SJSA1 (cell line): ENCODE data around the gene GNAL. TPM values are rescaled to one million over a fixed set of nuclear protein-coding genes. Genes with fewer than 3 reads are reported as not detected.

ENCODE experiments used
- DNase-seq, 2 experiments: peaks; one replicate each; pipeline ENCODE4 v3.0.0-alpha.2; 2015 to 2020; ENCODE audit warnings: low spot score in 2 of 2, low read depth in 1 of 2
- H3K27ac ChIP-seq: fragments of 250-450 bp; sonication (Bioruptor Pico); 2 replicates; pipeline ENCODE4 v1.5.1; 2020; ENCODE audit warnings: mild to moderate bottlenecking, moderate library complexity
- H3K27me3 ChIP-seq: fragments of 250-450 bp; sonication (Bioruptor Pico); replicated peaks from 2 replicates; pipeline ENCODE4 v1.5.1; 2020; ENCODE audit warnings: mild to moderate bottlenecking, moderate library complexity
- H3K36me3 ChIP-seq: fragments of 250-450 bp; sonication (Bioruptor Pico); 2 replicates; pipeline ENCODE4 v1.5.1; 2020; ENCODE audit warnings: mild to moderate bottlenecking
- H3K4me1 ChIP-seq: fragments of 250-450 bp; sonication (Bioruptor Pico); replicated peaks from 2 replicates; pipeline ENCODE4 v1.6.1; 2021; ENCODE audit warnings: mild to moderate bottlenecking
- H3K4me3 ChIP-seq: fragments of 250-450 bp; sonication (Bioruptor Pico); 2 replicates; pipeline ENCODE4 v1.5.1; 2020; ENCODE audit warnings: mild to moderate bottlenecking
- H3K9me3 ChIP-seq: fragments of 250-450 bp; sonication (Bioruptor Pico); replicated peaks from 2 replicates; pipeline ENCODE4 v1.5.1; 2020; ENCODE audit warnings: mild to moderate bottlenecking
- total RNA-seq: library from RNA; depleted of rRNA; stranded (reverse); fragments of >200 nt; shearing (Covaris generic); gene quantifications from 2 replicates; pipeline ENCODE4 v1.2.3, GENCODE V29; 2014

The GNAL gene
- total RNA-seq, 1 experiment from 2014 or later, result 1.9 TPM

- Histone ChIP-seq H3K27ac (no peak overlapping the region), H3K4me3 (no peak overlapping the region)
Measured at GRCh38 chr18:11800566-11801334, 111.7 kb downstream of the GNAL start.

GRCh38 chr18:11801573-11801972 is 112.5 kb downstream of the GNAL start:
- peaks cover 16% of the 10 kb centered on the region for H3K4me1 ChIP-seq
- no peak for DNase-seq
- H3K27me3 ChIP-seq, result no peaks in the 10 kb centered on the region
- no peaks in the 10 kb centered on the region for H3K9me3 ChIP-seq
- H3K36me3 ChIP-seq, result no peaks in the 10 kb centered on the region
- no peak overlapping the region for H3K27ac ChIP-seq
- H3K4me3 ChIP-seq, result no peak overlapping the region

More at GRCh38 chr18:11800566-11801334, 111.7 kb downstream of the GNAL start:
- DNase-seq, result no peak
- H3K27me3 ChIP-seq, result no peaks in the 10 kb centered on the region
- no peaks in the 10 kb centered on the region for H3K36me3 ChIP-seq
- H3K9me3 ChIP-seq, result no peaks in the 10 kb centered on the region
- H3K4me1 ChIP-seq, result peaks cover 14% of the 10 kb centered on the region

DNA sequence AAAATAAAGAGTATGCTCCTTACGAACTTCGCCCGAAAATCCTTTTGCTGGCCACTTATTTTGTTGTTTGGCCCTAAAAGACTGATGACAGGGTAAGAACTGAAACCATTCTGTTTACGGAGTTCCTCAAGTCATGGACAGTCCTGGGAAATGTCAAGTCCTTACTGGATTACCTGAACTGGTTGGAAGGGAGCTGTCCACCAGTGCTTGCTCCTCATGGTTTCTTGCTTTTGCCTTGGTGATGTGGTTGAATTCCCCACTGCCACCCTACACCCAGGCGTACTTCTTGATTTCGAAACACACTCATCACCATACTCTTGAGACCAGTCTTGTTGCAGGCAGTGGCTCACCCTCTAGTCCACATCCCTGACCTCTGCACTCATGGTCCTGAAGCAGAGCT is 113.1 kb downstream of the GNAL start:
- Histone ChIP-seq H3K4me3 (no peak overlapping the region), H3K27me3 (no peaks in the 10 kb centered on the region), H3K4me1 (peaks cover 22% of the 10 kb centered on the region), H3K27ac (no peak overlapping the region), H3K36me3 (no peaks in the 10 kb centered on the region), H3K9me3 (no peaks in the 10 kb centered on the region)
- no peak for DNase-seq

DNA sequence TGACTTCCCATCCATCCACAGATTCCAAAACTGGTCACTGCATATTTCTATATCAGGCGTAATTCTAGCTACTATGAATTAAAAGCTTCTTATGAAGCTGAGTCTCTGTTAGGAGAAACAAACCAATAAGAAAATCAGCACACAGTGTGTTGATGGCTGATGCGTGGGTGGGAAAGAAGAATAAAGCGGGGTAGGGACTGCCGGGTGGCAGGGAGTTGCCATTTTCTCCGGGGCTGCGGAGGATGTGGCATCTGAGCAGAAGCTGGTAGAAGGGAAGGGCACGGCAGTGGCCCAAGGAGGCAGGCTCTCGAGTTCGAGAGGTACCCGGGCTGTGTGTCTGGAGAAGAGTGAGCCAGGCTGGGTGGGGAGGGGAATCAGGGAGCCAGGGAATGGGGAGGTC is 113.5 kb downstream of the GNAL start:
- DNase-seq, result no peak
- peaks cover 26% of the 10 kb centered on the region for H3K4me1 ChIP-seq
- H3K4me3 ChIP-seq, result no peak overlapping the region
- H3K9me3 ChIP-seq, result no peaks in the 10 kb centered on the region
- no peak overlapping the region for H3K27ac ChIP-seq
- H3K27me3 ChIP-seq, result no peaks in the 10 kb centered on the region
- H3K36me3 ChIP-seq, result no peaks in the 10 kb centered on the region

DNA sequence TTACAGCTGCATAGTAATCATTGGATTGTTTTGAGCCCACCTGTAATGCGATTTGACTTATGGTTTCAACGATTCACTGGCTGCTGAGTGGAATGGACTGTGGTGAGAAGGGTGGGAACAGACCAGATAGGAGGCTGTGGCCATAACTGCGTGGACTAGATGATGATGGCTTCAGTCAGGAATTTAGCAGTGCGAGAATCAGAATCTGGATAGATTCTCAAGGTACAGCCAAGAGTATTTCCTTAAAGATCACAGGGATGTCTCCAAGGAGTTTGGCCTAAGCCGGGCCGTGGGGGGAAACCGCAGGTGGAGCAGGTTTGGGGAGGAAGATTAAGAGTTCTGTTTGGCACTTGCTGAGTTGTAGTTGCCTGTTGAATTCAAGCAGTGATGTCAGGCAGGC is 118.2 kb downstream of the GNAL start:
- H3K4me1 ChIP-seq, result peaks cover 38% of the 10 kb centered on the region
- no peaks in the 10 kb centered on the region for H3K27me3 ChIP-seq
- H3K27ac ChIP-seq, result peak overlapping the region; percentile 82
- no peaks in the 10 kb centered on the region for H3K36me3 ChIP-seq
- H3K4me3 ChIP-seq, result no peak overlapping the region
- no peaks in the 10 kb centered on the region for H3K9me3 ChIP-seq
- DNase-seq, result peak in 1 of 2 experiments; percentile 30

DNA sequence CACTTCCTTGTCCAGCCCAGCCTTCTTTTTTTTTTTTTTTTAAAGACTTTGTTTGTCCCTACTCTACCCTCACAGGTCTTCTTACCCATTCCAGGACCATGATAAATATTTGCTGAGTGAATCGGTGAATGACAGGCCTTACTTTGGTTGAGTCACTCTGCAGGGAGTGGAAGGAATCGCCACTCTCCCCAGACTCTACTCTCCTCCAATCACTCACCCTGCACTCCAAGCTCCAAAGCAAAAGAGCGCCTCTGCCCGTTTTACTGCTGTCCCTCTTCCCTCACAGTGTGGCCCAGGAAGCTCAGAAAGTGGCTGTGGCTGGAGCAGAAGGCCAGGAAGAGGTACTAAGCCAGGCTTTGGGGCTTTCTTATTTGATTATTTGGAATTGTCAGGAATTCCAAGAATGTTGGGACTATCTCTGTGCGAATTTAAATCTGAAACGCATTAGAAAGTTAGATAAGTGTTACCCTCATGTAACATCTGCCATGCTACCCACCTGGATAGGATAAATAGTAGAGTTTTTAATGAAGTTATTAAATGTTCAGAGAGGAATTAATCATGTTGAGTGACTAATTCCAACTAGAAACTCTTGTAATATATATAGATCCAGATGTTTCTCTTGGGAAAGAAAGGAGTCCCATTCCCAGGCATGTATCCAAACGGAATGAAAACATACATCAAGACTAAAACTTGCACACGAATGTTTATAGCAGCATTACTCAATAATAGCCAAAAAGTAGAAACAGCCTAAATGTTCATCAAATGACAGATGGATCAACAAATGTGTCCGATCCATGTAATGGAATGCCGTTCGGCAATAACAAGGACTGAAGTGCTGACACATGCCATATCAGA is 119.2 kb downstream of the GNAL start:
- DNase-seq, result peak; percentile 87 to 88
- H3K27me3 ChIP-seq, result no peaks in the 10 kb centered on the region
- peaks cover 38% of the 10 kb centered on the region for H3K4me1 ChIP-seq
- H3K36me3 ChIP-seq, result no peaks in the 10 kb centered on the region
- peak overlapping the region; percentile 82 for H3K27ac ChIP-seq
- no peak overlapping the region for H3K4me3 ChIP-seq
- H3K9me3 ChIP-seq, result no peaks in the 10 kb centered on the region

DNA sequence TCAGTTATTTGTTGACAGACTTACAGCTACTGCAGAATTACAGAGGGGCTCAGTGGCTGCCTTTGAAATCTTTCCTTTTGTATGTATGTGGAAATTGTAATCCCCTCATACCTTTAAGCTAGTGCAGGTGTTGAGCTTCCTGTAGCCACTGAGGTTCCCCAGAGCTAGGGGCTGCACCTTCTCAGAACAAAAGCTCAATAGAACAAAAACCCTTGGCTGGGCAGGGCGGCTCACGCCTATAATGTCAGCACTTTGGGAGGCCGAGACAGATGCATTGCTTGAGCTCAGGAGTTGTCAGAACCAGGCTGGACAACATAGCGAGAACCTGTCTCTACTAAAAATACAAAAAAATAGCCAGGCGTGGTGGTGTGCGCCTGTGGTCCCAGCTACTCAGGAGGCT is 120.8 kb downstream of the GNAL start:
- no peaks in the 10 kb centered on the region for H3K9me3 ChIP-seq
- no peaks in the 10 kb centered on the region for H3K36me3 ChIP-seq
- no peak overlapping the region for H3K4me3 ChIP-seq
- no peak overlapping the region for H3K27ac ChIP-seq
- H3K4me1 ChIP-seq, result peaks cover 38% of the 10 kb centered on the region
- DNase-seq, result no peak
- H3K27me3 ChIP-seq, result no peaks in the 10 kb centered on the region

- H3K9me3 ChIP-seq, result no peaks in the 10 kb centered on the region
- no peaks in the 10 kb centered on the region for H3K27me3 ChIP-seq
- H3K4me1 ChIP-seq, result peaks cover 37% of the 10 kb centered on the region
- no peak for DNase-seq
- no peaks in the 10 kb centered on the region for H3K36me3 ChIP-seq
- no peak overlapping the region for H3K27ac ChIP-seq
- H3K4me3 ChIP-seq, result no peak overlapping the region
Measured at GRCh38 chr18:11810379-11810778, 121.3 kb downstream of the GNAL start.

- H3K27ac ChIP-seq, result no peak overlapping the region
Measured at GRCh38 chr18:11811009-11811408, 121.9 kb downstream of the GNAL start.

DNA sequence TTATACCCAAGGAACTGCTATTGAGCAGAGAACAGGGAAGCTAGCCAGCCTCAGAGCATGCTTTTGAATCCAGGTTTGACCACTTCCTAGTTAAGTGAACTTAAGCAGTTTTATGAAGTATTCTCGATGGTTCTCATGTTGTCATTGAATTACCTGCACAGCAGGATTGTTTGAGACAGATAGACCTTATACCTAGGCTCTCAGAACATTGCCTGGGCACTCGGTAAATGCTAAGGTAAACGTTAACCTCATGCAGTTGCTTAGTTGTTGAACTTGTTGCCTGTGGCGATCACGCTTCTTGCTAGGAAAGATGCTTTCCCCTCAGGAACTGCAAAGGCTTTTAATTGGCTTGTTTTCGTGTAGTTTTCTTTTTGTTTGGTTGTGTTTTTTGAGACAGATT is 128.2 kb downstream of the GNAL start:
- Histone ChIP-seq H3K36me3 (no peaks in the 10 kb centered on the region), H3K4me1 (no peaks in the 10 kb centered on the region), H3K27ac (no peak overlapping the region), H3K4me3 (no peak overlapping the region), H3K27me3 (no peaks in the 10 kb centered on the region), H3K9me3 (no peaks in the 10 kb centered on the region)
- DNase-seq, result no peak

More at GRCh38 chr18:11811009-11811408, 121.9 kb downstream of the GNAL start:
- Histone ChIP-seq H3K4me3 (no peak overlapping the region), H3K4me1 (peaks cover 30% of the 10 kb centered on the region), H3K9me3 (no peaks in the 10 kb centered on the region), H3K27me3 (no peaks in the 10 kb centered on the region), H3K36me3 (no peaks in the 10 kb centered on the region)
- DNase-seq, result no peak

DNA sequence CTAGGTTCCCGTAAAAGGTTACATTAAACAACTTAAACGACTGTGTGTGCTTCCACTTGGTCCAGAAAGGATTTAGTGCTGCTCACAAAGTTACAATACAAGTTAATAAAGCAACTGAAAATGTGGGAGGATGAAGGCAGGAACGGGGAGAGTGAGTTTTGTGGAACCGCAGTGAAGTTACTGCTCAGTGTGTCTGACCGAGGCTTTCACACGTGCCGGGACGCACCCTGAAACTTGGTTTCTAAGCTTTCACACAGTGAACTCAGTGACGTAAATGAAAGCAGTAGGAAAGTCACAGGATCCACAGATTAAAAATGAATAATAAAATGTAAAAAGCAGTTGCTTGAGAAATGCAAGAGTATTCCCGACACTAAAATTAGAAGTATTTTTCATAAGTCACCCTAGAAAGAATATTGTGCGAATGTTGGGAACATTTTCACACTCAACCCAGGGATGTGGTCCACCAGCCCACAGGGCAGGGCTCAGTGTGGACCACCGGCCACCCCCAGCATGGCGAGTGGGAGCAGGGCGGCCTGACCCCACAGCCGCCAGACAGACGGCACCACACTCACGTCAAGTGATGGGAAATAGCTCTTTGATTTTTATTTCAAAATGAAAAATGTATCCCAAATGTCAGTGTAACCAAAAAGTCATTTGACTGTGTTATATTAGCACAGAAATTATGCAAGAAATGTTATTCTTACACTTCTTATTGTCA is 129.6 kb downstream of the GNAL start:
- DNase-seq, result no peak
- no peaks in the 10 kb centered on the region for H3K4me1 ChIP-seq
- H3K27me3 ChIP-seq, result no peaks in the 10 kb centered on the region
- H3K36me3 ChIP-seq, result no peaks in the 10 kb centered on the region
- H3K27ac ChIP-seq, result no peak overlapping the region
- H3K4me3 ChIP-seq, result no peak overlapping the region
- H3K9me3 ChIP-seq, result no peaks in the 10 kb centered on the region

- H3K27me3 ChIP-seq, result no peaks in the 10 kb centered on the region
- no peaks in the 10 kb centered on the region for H3K9me3 ChIP-seq
- no peak for DNase-seq
- no peaks in the 10 kb centered on the region for H3K4me1 ChIP-seq
- H3K27ac ChIP-seq, result no peak overlapping the region
- H3K36me3 ChIP-seq, result no peaks in the 10 kb centered on the region
- no peak overlapping the region for H3K4me3 ChIP-seq
Measured at GRCh38 chr18:11819938-11820337, 130.9 kb downstream of the GNAL start.

DNA sequence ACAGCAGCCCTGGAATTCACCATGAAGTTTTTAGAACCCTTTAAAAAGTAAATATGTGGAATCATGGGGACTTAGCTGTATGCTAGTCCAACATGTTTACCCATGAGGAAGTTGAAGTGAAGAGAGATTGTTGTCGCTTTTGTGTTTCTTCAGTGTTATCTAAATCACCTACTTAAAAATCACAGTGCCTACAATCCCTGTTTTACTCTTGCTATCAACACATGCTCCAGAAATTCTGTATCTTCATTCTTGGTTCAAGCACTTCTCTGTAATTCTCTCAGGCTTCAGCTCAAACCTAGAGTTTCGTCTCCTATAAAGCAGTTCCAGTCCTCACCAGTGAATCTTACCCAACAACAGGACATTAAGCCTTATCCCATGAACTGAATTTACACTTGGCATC is 131.6 kb downstream of the GNAL start:
- no peaks in the 10 kb centered on the region for H3K36me3 ChIP-seq
- DNase-seq, result no peak
- H3K4me1 ChIP-seq, result no peaks in the 10 kb centered on the region
- H3K4me3 ChIP-seq, result no peak overlapping the region
- H3K27ac ChIP-seq, result no peak overlapping the region
- H3K9me3 ChIP-seq, result no peaks in the 10 kb centered on the region
- H3K27me3 ChIP-seq, result no peaks in the 10 kb centered on the region

DNA sequence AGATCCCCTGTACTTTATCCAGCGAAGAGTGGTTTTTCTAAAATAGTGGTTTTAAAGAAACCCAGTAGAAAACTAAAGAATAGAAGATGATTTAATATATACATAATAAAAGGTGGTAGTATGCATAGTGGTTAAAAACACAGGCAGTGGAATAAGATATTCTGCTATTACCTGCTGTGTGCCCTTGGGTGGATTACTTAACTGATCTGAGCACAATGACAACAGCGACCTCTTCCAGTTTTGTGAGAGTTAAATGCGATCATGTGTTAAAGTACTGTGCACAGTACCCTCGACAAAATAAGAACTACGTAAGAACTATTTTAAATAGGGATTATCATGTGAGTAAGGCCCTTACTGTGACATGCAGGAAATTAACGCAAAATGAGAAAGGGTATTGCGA is 132.1 kb downstream of the GNAL start:
- H3K9me3 ChIP-seq, result no peaks in the 10 kb centered on the region
- H3K27me3 ChIP-seq, result no peaks in the 10 kb centered on the region
- H3K27ac ChIP-seq, result no peak overlapping the region
- H3K4me3 ChIP-seq, result no peak overlapping the region
- H3K4me1 ChIP-seq, result no peaks in the 10 kb centered on the region
- H3K36me3 ChIP-seq, result no peaks in the 10 kb centered on the region
- DNase-seq, result no peak
